ENCODE measurements around the gene CMPK1.

The CMPK1 gene

DNA sequence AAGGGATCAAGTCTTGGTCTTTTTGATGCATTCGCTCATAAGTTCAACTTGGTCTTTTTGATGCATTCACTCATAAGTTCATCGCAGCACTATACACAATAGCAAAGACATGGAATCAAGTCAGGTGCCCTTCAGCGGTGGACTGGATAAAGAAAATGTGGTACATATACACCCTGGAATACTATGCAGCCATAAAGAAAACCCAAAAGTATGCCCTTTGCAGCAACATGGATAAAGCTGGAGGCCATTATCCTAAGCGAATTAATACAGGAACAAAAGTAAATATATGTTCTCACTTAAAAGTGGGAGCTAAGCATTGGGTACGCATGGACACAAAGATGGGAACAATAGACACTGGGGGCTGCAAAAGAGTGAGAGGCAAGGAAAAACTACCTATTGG, 52.7 kb downstream of the CMPK1 start:
- TF ChIP-seq, protein P1, sequence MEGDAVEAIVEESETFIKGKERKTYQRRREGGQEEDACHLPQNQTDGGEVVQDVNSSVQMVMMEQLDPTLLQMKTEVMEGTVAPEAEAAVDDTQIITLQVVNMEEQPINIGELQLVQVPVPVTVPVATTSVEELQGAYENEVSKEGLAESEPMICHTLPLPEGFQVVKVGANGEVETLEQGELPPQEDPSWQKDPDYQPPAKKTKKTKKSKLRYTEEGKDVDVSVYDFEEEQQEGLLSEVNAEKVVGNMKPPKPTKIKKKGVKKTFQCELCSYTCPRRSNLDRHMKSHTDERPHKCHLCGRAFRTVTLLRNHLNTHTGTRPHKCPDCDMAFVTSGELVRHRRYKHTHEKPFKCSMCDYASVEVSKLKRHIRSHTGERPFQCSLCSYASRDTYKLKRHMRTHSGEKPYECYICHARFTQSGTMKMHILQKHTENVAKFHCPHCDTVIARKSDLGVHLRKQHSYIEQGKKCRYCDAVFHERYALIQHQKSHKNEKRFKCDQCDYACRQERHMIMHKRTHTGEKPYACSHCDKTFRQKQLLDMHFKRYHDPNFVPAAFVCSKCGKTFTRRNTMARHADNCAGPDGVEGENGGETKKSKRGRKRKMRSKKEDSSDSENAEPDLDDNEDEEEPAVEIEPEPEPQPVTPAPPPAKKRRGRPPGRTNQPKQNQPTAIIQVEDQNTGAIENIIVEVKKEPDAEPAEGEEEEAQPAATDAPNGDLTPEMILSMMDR (IDR thresholded peaks at IDR 0.05; ENCODE audit: low read depth, low read length): no peak

DNA sequence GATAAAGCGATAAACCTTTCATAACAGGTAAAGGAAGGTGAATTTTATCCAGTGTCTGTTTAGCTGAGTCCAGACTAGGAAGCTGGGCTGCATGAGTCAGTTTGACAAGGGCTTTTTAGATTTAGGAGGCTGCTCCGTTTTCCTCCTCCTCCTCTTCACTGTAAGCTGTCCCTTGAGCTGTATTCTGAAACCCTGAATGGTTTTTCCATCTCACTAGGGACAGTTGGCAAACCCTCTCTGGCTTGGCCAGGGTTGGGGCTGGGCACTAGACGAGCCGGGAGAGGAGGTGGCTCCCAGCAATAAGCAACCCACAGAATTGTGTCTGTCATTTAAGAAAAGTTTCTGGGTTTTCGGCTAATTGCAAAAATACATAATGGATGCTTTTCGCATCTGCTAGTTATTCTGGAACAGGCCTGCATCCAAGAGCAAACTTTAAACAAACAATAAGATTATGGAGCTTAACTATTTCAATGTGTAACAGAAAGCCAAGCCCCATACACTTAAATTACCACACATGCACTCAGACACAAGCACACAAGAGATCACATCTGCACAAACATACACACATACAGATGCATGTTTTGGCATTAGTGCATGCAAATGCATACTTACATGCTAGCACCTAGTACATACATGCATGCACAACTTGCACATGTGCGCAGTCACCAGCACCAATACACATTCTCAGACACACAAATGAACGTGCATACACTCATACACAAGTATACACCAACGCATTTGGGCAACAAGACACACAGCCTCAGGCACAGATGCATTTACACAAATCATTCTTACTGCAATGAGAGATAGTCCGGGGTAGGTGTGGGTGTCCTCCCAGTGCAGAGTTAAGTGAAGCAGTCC, 54.7 kb downstream of the CMPK1 start:
- peak; percentile 75 for DNase-seq (ENCODE audit: extremely low read depth, low read depth)
- TF ChIP-seq, protein P1 (IDR thresholded peaks at IDR 0.05; ENCODE audit: low read depth, low read length): no peak

More for the DNA sequence above, 52.7 kb downstream of the CMPK1 start:
- DNase-seq (ENCODE audit: extremely low read depth, low read depth): no peak

DNA sequence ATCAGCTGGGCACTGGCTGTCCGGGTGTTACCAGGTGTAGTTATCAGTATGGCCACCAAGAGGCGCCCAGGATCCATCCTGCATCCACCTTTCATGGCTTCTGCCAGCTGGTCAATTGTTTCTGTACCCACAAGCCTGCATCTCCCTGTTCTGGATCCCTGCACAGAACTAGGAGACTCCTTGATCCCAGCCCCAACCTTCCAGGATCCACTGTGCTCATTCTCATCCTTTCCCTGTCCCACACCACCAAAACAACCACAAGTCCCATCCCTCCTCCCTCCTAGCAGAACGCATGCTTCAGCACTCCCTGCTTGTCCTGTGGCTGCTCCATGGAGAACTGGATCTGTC, 55.3 kb downstream of the CMPK1 start:
- TF ChIP-seq, protein P1 (IDR thresholded peaks at IDR 0.05; ENCODE audit: low read depth, low read length): peak; percentile 84
- DNase-seq (ENCODE audit: extremely low read depth, low read depth): no peak

DNA sequence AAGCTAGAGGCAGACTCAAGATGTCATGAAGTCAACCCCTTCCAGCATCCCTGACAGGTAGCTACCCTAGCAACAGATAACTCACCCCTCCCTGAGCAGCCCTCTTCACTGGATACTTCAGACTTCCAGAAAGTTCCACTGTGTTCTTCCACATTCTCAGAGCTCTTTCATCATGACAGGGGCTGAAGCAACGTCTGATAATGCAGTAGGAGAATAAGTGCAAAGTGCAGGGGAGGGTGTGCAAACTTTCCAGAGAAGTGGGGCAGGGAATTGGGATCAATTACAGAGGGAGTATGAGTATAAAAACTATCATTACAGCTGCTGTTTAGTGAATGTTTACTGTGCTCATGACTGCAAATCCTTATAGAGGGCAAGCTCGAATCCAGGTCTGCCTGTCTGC, 56.1 kb downstream of the CMPK1 start:
- no peak for DNase-seq (ENCODE audit: extremely low read depth, low read depth)
- TF ChIP-seq, protein P1 (IDR thresholded peaks at IDR 0.05; ENCODE audit: low read depth, low read length): no peak

DNA sequence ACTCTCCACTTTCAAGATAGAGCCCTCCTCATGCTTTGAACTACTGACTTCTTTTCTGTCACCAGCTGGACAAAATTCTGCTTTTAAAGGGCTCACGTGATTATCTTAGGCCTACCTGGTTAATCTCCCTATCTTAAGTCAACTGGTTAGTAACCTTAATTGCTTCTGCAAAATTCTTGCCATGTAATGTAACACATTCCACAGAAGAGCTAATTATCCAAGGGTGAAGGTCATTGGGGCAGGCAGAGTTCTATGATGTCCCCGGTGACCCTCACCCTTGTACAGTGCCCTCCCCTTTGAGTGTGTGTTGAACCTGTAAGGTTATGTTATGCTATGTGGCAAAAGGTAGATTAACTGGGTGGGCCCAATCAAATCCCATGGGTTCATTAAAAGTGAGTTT, 57.3 kb downstream of the CMPK1 start:
- TF ChIP-seq, protein P1 (IDR thresholded peaks at IDR 0.05; ENCODE audit: low read depth, low read length): no peak
- DNase-seq (ENCODE audit: extremely low read depth, low read depth): no peak

DNA sequence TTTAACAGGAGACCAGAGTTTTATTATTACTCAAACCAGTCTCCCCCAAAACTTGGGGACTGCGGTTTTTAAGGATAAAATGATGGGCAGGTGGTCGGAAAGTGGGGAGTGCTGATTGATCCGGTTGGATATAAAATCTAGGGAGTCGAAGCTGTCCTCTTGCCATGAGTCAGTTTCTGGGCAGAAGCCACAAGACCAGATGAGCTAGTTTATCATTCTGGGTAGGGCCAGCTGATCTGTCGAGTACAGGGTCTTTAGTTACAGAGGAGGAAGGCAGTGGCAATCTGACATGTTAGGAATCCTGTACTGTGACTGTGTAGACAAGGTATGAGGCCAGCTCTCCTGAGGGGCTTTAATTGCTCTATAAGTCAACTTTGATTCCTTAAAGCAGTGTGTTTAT, 59.6 kb downstream of the CMPK1 start:
- TF ChIP-seq, protein P1 (IDR thresholded peaks at IDR 0.05; ENCODE audit: low read depth, low read length): no peak
- no peak for DNase-seq (ENCODE audit: extremely low read depth, low read depth)

DNA sequence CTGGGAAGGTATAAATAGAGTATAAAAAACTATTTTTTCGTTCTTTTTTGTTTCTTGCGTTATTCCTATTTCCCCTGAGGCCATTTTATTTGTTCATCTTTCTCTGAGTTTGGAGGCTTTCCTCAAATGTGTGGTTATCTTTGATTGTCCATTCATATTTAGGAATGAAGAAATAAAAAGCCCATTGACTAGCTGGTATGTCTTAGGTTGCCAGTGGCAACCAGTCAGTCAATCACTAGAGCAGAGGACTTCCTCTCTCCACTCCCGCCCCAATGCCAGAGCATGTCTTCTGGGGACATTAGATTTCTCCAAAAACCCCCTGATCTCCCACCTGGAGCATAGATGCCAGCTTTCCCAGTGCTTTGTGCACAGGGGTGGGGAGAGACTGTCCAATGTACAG, 61.8 kb downstream of the CMPK1 start:
- TF ChIP-seq, protein P1 (IDR thresholded peaks at IDR 0.05; ENCODE audit: low read depth, low read length): no peak
- no peak for DNase-seq (ENCODE audit: extremely low read depth, low read depth)
